Measurements from ENCODE around the gene NFKBIZ.

NFKBIZ gene, protein sequence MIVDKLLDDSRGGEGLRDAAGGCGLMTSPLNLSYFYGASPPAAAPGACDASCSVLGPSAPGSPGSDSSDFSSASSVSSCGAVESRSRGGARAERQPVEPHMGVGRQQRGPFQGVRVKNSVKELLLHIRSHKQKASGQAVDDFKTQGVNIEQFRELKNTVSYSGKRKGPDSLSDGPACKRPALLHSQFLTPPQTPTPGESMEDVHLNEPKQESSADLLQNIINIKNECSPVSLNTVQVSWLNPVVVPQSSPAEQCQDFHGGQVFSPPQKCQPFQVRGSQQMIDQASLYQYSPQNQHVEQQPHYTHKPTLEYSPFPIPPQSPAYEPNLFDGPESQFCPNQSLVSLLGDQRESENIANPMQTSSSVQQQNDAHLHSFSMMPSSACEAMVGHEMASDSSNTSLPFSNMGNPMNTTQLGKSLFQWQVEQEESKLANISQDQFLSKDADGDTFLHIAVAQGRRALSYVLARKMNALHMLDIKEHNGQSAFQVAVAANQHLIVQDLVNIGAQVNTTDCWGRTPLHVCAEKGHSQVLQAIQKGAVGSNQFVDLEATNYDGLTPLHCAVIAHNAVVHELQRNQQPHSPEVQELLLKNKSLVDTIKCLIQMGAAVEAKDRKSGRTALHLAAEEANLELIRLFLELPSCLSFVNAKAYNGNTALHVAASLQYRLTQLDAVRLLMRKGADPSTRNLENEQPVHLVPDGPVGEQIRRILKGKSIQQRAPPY

DNA sequence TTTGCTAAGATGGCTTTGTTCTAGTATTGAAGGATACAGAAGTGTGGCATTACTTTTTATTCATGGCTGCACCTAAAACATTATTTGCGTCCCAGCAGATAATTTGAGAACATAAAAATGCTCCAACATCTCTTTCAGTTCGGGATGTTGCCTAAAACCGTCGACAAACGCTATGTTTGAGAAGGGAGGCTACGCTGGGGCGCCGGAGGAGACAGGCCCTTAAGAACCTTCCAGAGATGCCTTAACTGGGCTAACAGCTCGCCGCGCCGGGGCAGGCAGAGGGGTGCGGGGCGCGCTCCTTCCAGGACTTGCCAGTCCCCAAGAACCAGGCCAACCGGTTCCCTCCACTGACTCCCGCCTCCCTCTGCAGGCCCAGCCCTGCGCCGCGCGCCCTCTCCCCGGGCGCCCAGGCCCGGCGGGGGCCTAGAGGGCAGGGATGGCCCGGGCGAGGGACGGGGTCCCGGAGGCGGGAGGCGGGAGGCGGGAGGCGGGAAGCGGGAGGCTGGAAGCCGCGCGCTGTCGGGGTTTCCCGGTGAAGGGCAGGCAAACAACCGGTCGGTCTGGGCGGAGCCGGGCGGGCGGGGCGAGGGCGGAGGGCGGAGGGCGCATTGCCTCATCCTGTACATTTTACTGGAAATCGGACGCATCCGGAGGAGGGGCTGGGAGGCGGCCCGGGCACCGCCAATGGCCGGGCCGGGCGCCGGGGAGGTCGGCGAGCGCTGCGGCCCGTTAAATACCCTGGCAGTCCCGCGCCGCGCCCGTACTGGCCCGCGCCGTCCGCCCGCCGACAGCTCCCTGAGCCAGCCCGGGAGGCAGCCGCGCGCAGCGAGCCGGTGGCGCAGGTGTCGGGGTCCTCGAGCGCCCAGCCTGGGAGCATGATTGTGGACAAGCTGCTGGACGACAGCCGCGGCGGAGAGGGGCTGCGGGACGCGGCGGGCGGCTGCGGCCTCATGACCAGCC, at the start of gene NFKBIZ:
Gene NFKBIZ, plus strand, starts transcription at position 761 of the 960 bp plus-strand sequence. Its CDS starts 115 bp downstream, at position 876.
- Histone ChIP-seq H3K4me1 (ENCODE audit: control insufficient read depth in 5 of 5, insufficient read depth in 5 of 5, low read length in 5 of 5) (peaks cover 0 to 25% (median 18%) of the 10 kb centered on the region in 5 donors), H3K27ac (ENCODE audit: low read depth, low read length) (peak within 1 kb of the TSS; percentile 97), H3K36me3 (ENCODE audit: control insufficient read depth in 5 of 5, insufficient read depth in 5 of 5, low read length in 5 of 5) (peaks cover 16 to 25% (median 24%) of the 10 kb centered on the region in 5 donors), H3K4me3 (ENCODE audit: low read depth in 1 of 5, low read length in 5 of 5) (peak within 1 kb of the TSS; percentile 90 to 98 (median 96)), H3K27me3 (ENCODE audit: control insufficient read depth in 5 of 5, insufficient read depth in 4 of 5, low read length in 5 of 5) (no peaks in the 10 kb centered on the region), H3K9me3 (ENCODE audit: control insufficient read depth in 5 of 5, low read length in 5 of 5) (no peaks in the 10 kb centered on the region), H3K9ac (ENCODE audit: low read length in 5 of 5) (peak within 1 kb of the TSS; percentile 84 to 99 (median 97))

DNA sequence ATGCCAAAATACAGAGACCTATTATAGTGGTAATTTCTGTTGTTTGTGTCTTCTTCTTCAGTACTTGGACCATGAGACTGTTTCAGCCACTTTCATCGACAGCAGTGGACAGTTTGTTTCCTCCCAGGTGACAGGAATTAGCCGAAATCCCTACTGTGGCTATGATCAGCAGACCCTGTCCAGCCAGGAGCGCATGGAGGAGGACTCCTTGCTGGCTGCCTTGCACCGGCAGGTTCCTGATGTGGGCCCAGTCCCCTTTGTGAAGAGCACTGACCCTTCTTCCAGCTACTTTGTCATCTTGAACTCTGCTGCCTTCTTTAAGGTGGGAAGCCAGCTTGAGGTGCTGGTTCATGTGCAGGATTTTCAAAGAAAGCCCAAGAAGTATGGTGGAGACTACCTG, 48.1 kb upstream of the NFKBIZ start:
- Histone ChIP-seq H3K9ac (ENCODE audit: low read length in 5 of 5) (no peak overlapping the region), H3K27me3 (ENCODE audit: control insufficient read depth in 5 of 5, insufficient read depth in 4 of 5, low read length in 5 of 5) (no peaks in the 10 kb centered on the region), H3K4me3 (ENCODE audit: low read depth in 1 of 5, low read length in 5 of 5) (no peak overlapping the region), H3K27ac (ENCODE audit: low read depth, low read length) (no peak overlapping the region), H3K9me3 (ENCODE audit: control insufficient read depth in 5 of 5, low read length in 5 of 5) (no peaks in the 10 kb centered on the region), H3K36me3 (ENCODE audit: control insufficient read depth in 5 of 5, insufficient read depth in 5 of 5, low read length in 5 of 5) (peaks cover 0 to 14% (median 11%) of the 10 kb centered on the region in 5 donors), H3K4me1 (ENCODE audit: control insufficient read depth in 5 of 5, insufficient read depth in 5 of 5, low read length in 5 of 5) (peaks cover 0 to 3% (median 0%) of the 10 kb centered on the region in 5 donors)

DNA sequence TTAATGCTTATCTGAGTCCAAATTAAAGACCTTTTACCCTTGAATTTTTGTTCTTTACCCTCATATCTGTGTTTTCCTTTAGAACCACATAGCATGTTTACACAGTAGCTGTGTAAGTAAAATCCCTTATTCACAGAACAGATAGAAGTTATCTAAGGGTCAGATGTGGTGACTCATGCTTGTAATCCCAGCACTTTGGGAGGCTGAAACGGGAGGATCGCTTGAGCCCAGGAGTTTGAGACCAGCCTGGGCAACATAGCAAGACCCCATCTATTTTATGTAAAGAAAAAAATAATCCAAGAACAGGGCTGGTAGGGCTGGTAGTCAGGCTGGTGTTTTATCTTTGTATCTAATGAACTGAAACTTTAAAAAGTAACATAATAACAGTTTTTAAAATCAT, 47.1 kb upstream of the NFKBIZ start:
- no peaks in the 10 kb centered on the region for H3K9me3 ChIP-seq (ENCODE audit: control insufficient read depth in 5 of 5, low read length in 5 of 5)
- no peak overlapping the region for H3K27ac ChIP-seq (ENCODE audit: low read depth, low read length)
- H3K27me3 ChIP-seq (ENCODE audit: control insufficient read depth in 5 of 5, insufficient read depth in 4 of 5, low read length in 5 of 5) = no peaks in the 10 kb centered on the region
- peaks cover 0 to 3% (median 0%) of the 10 kb centered on the region in 5 donors for H3K4me1 ChIP-seq (ENCODE audit: control insufficient read depth in 5 of 5, insufficient read depth in 5 of 5, low read length in 5 of 5)
- no peak overlapping the region for H3K9ac ChIP-seq (ENCODE audit: low read length in 5 of 5)
- H3K36me3 ChIP-seq (ENCODE audit: control insufficient read depth in 5 of 5, insufficient read depth in 5 of 5, low read length in 5 of 5) = peaks cover 0 to 12% (median 10%) of the 10 kb centered on the region in 5 donors
- no peak overlapping the region for H3K4me3 ChIP-seq (ENCODE audit: low read depth in 1 of 5, low read length in 5 of 5)

DNA sequence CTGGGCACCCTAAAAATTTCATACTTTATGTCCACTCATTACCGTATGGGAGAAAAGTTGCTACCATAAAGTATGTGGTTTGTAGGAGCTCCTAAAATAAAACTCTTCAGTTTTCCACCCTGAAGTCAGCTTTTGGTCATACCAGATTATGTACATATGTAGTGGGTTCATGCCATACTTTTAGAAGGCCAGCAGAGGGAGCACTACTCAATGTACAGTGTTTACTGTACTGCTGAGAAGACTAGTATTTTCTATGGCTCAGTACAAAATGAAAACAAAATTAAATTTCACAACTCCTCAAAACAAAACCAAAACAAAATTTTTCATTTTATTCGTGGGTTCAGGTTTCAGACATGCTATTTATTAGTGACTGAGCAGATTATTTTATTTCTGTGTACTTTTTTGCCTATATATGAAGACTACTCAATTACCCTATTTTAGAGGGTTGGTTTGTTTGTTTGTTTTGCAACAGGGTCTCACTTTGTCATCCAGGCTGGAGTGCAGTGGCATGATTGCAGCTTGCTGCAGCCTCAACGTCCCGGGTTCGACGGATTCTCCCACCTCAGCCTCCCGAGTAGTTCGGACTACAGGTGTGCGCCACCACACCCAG, 46.0 kb upstream of the NFKBIZ start:
- Histone ChIP-seq H3K27ac (ENCODE audit: low read depth, low read length) (no peak overlapping the region), H3K4me3 (ENCODE audit: low read depth in 1 of 5, low read length in 5 of 5) (no peak overlapping the region), H3K27me3 (ENCODE audit: control insufficient read depth in 5 of 5, insufficient read depth in 4 of 5, low read length in 5 of 5) (no peaks in the 10 kb centered on the region), H3K4me1 (ENCODE audit: control insufficient read depth in 5 of 5, insufficient read depth in 5 of 5, low read length in 5 of 5) (peaks cover 0 to 3% (median 0%) of the 10 kb centered on the region in 5 donors), H3K9ac (ENCODE audit: low read length in 5 of 5) (no peak overlapping the region), H3K36me3 (ENCODE audit: control insufficient read depth in 5 of 5, insufficient read depth in 5 of 5, low read length in 5 of 5) (peaks cover 0 to 12% (median 10%) of the 10 kb centered on the region in 5 donors), H3K9me3 (ENCODE audit: control insufficient read depth in 5 of 5, low read length in 5 of 5) (no peaks in the 10 kb centered on the region)

DNA sequence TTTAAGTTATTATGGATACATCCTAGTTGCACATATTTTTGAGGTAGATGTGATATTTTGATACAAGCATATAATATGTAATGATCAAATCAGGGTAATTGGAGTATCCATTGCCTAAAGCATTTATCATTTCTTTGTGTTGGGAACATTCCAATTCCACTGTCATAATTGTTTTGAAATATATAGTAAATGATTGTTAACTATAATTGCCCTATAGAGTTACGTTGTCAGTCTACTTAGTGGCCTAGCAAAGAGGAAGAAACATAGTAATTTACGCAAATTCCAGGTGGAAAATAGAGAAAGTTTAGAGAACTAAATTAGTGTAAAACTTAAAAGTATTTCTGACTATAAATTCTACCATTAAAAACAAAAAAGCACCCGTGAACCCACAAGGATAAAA, 45.4 kb upstream of the NFKBIZ start:
- Histone ChIP-seq H3K27ac (ENCODE audit: low read depth, low read length) (no peak overlapping the region), H3K36me3 (ENCODE audit: control insufficient read depth in 5 of 5, insufficient read depth in 5 of 5, low read length in 5 of 5) (peaks cover 0 to 12% (median 10%) of the 10 kb centered on the region in 5 donors), H3K27me3 (ENCODE audit: control insufficient read depth in 5 of 5, insufficient read depth in 4 of 5, low read length in 5 of 5) (no peaks in the 10 kb centered on the region), H3K4me1 (ENCODE audit: control insufficient read depth in 5 of 5, insufficient read depth in 5 of 5, low read length in 5 of 5) (peaks cover 0 to 3% (median 0%) of the 10 kb centered on the region in 5 donors), H3K9me3 (ENCODE audit: control insufficient read depth in 5 of 5, low read length in 5 of 5) (no peaks in the 10 kb centered on the region), H3K9ac (ENCODE audit: low read length in 5 of 5) (no peak overlapping the region), H3K4me3 (ENCODE audit: low read depth in 1 of 5, low read length in 5 of 5) (no peak overlapping the region)

DNA sequence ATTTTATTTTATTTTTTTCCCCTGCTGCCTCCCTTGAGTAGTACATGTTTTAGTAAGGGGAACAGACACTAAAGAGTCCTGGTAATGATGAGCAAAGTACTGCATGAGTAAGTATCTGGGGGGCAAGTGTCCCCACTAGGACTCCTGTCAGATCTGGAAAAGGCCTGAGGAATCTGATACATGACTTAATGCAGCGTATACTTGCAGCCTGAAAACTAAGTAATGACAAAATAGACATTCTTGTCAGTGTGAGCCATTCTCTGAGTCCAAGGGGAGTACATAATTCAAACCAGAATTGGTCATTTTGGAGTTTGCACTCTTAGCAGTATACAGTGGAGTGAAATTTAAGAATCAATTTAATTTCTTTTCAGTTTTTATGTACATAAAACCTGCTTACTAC, 42.8 kb upstream of the NFKBIZ start:
- Histone ChIP-seq H3K9ac (ENCODE audit: low read length in 5 of 5) (no peak overlapping the region), H3K9me3 (ENCODE audit: control insufficient read depth in 5 of 5, low read length in 5 of 5) (no peaks in the 10 kb centered on the region), H3K27ac (ENCODE audit: low read depth, low read length) (no peak overlapping the region)

DNA sequence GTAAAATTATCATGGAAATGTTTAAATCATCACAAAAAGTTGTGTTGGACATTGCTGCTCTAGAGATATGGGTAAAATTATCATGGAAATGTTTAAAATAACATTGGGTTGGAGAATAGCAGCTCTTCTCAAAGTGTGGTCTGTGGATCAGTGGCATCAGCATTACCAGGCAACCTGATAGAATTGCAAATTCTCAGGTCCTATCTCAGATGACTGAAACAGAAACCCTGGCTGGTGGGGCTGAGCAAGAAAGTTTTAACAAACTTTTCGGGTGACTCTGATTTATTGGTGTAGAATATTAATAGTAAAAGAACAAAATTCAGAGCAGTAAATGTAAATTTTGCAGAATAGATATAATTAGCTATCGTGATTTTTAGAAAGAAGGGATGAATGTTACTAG, 41.4 kb upstream of the NFKBIZ start:
- H3K27me3 ChIP-seq (ENCODE audit: control insufficient read depth in 5 of 5, insufficient read depth in 4 of 5, low read length in 5 of 5) = no peaks in the 10 kb centered on the region
- no peak overlapping the region for H3K4me3 ChIP-seq (ENCODE audit: low read depth in 1 of 5, low read length in 5 of 5)
- H3K9me3 ChIP-seq (ENCODE audit: control insufficient read depth in 5 of 5, low read length in 5 of 5) = no peaks in the 10 kb centered on the region
- H3K4me1 ChIP-seq (ENCODE audit: control insufficient read depth in 5 of 5, insufficient read depth in 5 of 5, low read length in 5 of 5) = peaks cover 0 to 11% (median 9%) of the 10 kb centered on the region in 5 donors
- H3K27ac ChIP-seq (ENCODE audit: low read depth, low read length) = no peak overlapping the region
- H3K9ac ChIP-seq (ENCODE audit: low read length in 5 of 5) = no peak overlapping the region
- no peaks in the 10 kb centered on the region for H3K36me3 ChIP-seq (ENCODE audit: control insufficient read depth in 5 of 5, insufficient read depth in 5 of 5, low read length in 5 of 5)

More for the DNA sequence above, 42.8 kb upstream of the NFKBIZ start:
- H3K36me3 ChIP-seq (ENCODE audit: control insufficient read depth in 5 of 5, insufficient read depth in 5 of 5, low read length in 5 of 5) = peaks cover 0 to 7% (median 5%) of the 10 kb centered on the region in 5 donors
- no peak overlapping the region for H3K4me3 ChIP-seq (ENCODE audit: low read depth in 1 of 5, low read length in 5 of 5)
- peaks cover 0 to 11% (median 9%) of the 10 kb centered on the region in 5 donors for H3K4me1 ChIP-seq (ENCODE audit: control insufficient read depth in 5 of 5, insufficient read depth in 5 of 5, low read length in 5 of 5)
- no peaks in the 10 kb centered on the region for H3K27me3 ChIP-seq (ENCODE audit: control insufficient read depth in 5 of 5, insufficient read depth in 4 of 5, low read length in 5 of 5)

DNA sequence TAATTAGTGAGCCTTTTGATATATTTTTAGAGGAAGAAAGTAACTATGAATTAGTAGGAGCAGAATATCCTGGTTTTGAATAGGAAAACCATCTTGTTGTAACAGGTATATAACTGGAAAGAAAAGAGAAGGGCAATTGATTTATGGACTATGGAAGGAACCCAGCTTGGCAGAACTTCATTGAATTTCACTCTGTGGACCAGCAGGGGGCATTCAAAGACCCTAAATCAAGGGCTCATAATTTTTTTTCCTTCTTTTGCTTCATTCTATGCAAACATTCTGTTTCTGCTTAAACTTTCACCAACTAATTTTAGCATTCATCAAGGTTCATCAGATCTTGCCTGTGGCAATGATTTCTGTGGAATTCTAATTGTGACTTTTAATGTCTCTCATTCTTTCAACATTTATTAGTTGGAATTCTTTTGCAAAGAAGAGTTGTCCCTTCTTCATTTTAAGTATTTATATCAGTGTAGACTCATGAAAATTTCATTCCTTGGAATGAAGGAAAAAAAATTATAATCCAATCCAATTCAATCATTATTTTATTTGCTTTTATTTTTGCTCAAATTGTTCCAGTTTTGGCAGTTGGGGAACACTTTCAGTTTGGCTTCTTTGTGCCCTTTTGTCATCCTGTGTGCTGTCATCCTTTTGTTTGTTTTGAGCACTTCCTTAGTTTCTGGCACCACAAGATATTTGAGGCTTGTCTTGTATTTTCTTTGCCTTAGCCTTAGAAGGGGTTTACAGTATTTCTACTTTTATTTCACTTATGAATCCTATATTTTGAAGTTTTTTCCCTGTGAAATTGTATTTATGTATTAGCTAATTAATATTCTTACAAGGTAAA, 39.9 kb upstream of the NFKBIZ start:
- Histone ChIP-seq H3K9ac (ENCODE audit: low read length in 5 of 5) (no peak overlapping the region), H3K36me3 (ENCODE audit: control insufficient read depth in 5 of 5, insufficient read depth in 5 of 5, low read length in 5 of 5) (no peaks in the 10 kb centered on the region), H3K9me3 (ENCODE audit: control insufficient read depth in 5 of 5, low read length in 5 of 5) (no peaks in the 10 kb centered on the region), H3K27ac (ENCODE audit: low read depth, low read length) (no peak overlapping the region), H3K4me3 (ENCODE audit: low read depth in 1 of 5, low read length in 5 of 5) (no peak overlapping the region), H3K27me3 (ENCODE audit: control insufficient read depth in 5 of 5, insufficient read depth in 4 of 5, low read length in 5 of 5) (no peaks in the 10 kb centered on the region), H3K4me1 (ENCODE audit: control insufficient read depth in 5 of 5, insufficient read depth in 5 of 5, low read length in 5 of 5) (peaks cover 0 to 13% (median 9%) of the 10 kb centered on the region in 5 donors)

Measured in subcutaneous abdominal adipose tissue (tissue), 5 donors.